GM19023 (cell line): ENCODE measurements around the gene RPP21.

Experiments
- ATAC-seq: cut with Tn5 transposase; IDR thresholded peaks from one replicate; pipeline ENCODE4 v1.9.1; 2021; ENCODE audit warnings: mild to moderate bottlenecking, moderate library complexity; ENCODE audit not compliant: unreplicated experiment

The RPP21 gene

DNA sequence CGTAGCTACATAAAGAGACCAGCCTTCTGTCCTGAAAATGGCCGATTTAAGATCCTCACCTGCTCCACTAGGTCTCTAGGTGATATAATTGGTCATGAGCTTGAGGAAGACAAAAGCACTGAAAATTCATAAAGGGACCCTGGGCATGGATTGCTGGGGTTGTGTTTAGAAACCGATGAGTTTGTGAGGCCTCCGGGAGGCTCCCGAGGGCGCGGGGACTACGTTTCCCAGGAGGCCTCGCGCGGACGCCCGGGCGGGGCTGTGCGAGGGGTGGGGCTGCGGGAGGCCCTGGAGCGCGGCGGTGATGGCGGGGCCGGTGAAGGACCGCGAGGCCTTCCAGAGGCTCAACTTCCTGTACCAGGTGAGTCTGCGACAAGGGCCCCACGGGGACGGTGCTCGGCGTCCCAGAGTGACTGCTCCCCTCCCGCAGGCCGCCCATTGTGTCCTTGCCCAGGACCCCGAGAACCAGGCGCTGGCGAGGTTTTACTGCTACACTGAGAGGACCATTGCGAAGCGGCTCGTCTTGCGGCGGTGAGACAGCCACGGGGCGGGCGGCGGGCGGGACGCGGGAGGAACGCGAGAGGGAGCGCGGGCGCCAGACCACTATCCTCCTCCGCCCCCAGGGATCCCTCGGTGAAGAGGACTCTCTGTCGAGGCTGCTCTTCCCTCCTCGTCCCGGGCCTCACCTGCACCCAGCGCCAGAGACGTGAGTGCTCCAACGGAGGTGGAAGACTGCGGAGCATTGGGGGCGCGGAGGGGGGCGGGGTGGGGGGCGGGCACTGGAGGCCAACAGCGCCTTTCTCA, at the start of gene RPP21:
Gene RPP21, plus strand, starts transcription at position 289 of the 804 bp plus-strand sequence. Its CDS starts 16 bp downstream, at position 305.
- ATAC-seq = peak; percentile 95

- no peak for ATAC-seq
Measured at GRCh38 chr6:30295837-30296236, 49.1 kb upstream of the RPP21 start.

- no peak for ATAC-seq
Measured at GRCh38 chr6:30304002-30304401, 41.0 kb upstream of the RPP21 start.

DNA sequence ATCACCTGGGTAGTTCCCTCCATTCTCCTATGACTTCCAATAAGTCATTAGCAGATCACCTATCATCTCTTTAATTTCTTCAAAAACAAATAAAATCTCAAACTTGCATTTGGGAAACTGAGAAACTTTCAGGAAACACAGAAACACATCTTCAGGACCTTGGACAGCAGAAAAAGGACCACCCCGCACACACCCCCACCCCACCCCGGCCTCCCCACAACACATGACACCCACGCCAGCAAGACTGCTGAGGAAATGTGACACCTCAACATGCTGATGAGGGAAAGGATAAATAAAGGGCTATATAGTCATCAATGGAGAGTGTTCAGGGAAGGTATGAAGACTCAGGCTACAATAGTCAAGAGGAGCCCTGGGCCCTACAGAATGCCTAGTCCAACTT, 33.9 kb upstream of the RPP21 start:
- ATAC-seq = no peak

DNA sequence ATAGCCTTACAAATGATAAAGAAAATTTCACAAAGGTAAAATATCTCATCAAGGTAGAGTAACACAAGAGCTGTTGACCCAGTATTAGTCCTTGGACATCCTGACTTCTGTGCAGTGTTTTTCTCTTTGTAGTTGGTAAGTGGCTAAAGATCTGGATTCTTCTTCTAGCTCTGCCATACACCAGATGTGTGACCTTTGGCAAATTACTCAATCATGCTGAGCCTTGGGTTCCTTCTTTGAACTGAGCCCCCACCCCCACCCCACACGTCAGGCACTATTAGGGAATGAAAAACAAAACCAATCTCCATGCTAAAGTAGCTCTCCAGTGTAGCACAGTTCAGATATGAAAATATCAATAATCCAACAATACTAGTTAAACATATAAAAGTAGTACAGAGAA, 33.3 kb upstream of the RPP21 start:
- ATAC-seq = no peak

DNA sequence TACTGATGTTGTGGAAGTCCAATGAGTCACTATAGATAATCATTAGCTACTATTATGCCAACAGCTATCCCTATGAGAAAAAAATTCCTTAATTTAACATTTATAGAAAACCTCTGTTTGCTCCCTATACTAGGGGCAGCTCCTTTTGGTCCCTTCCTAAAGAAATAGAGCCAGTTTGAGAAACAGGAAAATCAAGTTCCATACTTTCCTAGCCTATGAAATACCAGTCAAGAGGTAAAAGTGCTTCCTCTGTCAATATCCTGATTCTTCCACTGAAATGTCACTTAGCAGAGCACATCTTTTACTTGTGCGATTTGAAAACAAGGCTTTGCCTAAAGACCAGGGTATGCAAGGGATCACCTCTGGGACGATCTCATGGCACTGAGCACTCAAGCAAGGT, 32.7 kb upstream of the RPP21 start:
- no peak for ATAC-seq

DNA sequence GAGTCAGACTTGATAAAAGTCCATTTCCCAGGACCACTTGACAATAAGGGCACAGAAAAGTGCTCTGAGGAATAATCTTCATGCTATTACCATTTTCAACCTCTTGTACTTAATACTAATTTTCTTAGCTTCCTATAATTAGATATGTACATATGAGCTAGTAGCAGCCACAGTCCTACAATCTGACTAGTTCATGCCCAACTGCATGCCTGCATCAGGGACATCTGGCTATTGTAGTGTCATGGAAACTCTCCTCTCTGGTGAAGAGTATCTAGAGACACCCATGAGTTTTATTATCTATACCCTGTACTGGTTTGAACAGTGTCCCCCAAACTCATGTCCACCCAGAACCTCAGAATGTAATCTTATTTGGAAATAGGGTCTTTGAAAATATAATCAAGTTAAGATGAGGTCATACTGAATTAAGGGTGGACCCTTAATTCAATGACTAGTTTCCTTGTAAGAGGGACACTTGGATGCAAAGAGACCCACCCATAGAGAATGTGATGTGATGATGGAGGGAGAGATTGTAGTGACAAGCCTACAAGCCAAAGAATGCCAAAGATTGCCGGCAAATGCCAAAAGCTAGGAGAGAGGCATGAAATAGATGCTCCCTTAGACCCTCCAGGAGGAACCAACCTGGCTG, 32.2 kb upstream of the RPP21 start:
- ATAC-seq = no peak

DNA sequence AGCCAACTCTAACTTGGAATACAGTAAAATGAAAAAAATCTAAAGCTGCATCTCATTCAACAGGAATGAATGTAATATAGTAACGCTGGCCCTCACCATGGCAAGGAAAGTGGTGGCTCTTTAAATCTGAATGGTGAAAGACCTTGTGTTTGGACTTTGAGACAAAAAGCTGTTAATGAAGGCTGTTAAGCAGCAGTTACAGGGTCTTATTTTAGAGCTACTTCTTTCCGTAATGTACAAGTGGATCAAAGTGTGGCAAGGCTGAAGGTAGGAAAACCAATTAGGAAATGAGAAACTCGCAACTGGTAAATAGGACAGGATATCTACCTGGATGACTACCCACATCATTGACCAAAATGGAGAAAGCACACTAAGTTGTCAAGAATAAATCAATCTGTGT, 29.8 kb upstream of the RPP21 start:
- no peak for ATAC-seq

DNA sequence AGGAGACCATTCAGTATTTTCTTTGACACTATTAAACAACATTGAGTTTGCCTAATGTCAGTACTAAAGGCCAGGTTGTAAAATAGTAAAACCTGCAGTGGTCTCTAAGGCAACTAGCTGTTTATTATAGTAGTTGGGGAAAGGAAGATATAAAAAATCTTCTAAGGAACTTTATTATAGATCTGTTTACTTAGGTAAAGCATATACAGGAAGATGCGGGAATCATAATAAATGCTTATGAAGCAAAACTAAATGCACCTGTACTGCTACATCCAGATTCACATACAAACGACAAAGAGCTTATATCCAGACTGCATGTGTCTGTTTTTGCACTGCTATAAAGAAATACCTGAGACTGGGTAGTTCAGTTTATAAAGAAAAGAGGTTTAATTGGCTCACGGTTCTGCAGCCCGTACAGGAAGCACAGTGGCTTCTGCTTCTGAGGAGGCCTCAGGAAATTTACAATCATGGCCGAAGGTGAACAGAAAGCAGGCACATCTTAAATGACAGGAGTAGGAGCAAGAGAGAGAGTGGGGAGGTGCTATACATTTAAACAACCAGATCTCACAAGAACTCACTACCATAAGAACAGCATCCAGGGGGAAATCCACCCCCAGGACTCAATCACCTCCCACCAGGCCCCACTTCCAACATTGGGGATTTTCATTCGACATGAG, 26.9 kb upstream of the RPP21 start:
- no peak for ATAC-seq

DNA sequence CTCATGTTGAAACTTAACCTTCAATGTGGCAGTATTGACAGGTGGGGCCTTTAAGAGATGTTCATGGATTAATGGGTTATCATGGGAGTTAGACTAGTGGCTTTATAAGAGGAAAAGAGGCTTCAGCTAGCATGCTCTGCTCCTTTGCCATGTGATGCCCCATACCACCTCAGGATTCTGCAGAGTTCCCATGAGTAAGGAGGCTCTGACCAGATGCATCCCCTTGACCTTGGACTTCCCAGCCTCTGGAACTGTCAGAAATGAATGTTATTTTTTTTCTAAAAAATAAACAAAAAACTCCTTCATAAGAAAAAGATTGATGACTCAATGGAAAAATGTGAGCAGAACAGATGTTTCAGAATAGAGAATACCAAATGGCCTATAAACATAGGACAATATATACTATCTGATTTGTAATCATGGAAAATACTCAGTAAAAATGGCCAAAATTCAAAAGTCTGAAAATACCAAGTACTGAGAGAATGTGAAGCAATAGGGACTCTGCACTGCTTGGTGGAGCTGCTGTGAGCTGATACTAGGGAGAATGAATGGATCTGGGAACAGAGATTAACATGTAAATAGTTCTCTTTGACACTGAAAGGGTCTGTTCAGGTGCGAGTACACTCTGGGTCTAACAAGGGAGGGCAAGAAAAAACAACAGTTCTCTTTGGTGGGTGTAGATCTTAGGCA, 25.7 kb upstream of the RPP21 start:
- no peak for ATAC-seq

GRCh38 chr6:30321692-30322388, 23.1 kb upstream of the RPP21 start:
- no peak for ATAC-seq

GRCh38 chr6:30322527-30323501, 22.1 kb upstream of the RPP21 start:
- no peak for ATAC-seq

DNA sequence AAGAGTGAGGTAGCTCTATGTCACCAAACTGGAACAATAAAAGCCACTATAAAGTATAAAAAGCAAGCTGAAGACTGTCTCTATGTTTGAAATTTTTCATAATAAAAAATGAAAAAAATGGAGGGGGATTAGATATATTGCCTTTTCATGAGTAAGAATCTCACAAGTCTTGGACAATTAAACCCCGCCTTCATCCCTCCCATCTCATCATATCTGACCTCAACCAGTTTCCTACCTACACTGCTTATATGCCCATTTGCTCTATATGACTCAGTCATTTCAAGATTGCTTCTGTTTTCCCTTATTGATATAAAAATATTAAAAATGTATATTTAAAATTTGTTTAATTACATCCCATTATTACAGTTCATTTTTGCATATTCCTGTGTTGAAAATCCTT, 21.1 kb upstream of the RPP21 start:
- no peak for ATAC-seq

- ATAC-seq = peak; percentile 24
Measured at GRCh38 chr6:30325150-30325872, 19.6 kb upstream of the RPP21 start.

DNA sequence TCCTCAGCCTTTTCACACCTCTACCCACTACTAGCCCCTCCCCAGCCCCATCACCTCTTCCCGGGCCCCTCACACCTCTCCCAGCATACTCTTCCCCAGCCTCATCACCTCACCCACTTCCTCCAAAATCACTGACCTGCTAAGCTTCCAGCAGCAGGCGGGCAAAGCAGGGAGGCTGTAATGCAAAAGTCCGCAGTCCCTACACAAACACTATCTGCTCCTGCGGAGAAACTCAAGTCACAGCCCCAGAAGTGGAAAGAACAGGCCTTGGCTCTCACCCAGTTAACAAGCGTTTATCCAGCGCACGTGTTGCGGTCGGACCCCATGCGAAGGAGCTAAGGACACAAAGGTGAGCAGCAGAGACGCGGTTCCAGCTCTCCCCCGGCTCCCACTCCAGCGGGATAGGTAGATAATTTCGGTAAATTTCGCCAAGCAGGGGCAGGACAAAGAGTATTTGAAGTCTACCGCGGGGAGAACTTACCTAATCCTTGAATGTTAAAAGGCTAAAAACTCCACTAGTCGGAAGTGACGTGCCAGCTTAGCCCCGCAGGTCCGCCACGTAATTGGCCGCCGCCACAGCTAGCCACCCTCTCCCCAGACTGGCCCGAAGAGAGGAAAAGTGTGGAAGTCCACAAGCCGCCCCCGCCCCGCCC, 19.0 kb upstream of the RPP21 start:
- ATAC-seq = peak; percentile 43

DNA sequence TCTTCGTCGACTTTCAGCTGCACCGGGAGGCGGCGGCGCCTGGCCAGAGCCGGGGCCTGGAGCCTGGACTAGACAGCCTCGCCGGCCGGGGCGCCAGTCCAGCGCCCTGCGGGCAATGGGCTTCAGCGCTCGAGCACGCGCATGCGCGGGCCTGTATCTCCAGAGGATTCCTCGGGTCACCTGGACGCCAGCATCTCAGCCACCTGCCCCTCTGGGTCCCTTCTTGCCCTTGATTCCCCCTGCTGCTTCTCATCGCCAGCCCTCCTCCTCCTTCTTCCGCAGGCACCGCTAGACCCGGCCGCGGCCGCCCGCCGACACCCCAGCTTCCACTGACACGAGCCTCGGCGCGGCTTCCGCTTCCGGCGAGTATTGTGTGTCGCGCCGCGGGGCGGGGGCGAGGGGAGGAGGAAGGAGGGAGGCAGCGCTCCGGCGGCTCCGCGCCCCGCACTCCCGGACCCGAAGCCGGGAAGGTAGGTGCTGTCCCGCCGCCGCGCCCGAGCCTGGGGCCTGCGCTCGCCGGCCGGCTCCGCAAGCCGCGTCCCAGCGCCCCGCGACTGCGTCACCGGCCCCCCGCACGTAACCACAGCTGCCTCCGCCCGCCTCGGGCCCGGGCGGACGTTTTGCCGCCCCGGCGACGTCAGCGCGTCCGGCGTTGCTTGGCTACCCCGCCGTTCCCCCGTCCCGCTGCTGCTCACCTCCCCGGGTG, 18.3 kb upstream of the RPP21 start, which contains the start of gene TRIM39:
Gene TRIM39, plus strand, starts transcription at position 402 of the 706 bp plus-strand sequence. CDS start 2,391 bp downstream, outside the sequence.
- peak; percentile 78 for ATAC-seq

DNA sequence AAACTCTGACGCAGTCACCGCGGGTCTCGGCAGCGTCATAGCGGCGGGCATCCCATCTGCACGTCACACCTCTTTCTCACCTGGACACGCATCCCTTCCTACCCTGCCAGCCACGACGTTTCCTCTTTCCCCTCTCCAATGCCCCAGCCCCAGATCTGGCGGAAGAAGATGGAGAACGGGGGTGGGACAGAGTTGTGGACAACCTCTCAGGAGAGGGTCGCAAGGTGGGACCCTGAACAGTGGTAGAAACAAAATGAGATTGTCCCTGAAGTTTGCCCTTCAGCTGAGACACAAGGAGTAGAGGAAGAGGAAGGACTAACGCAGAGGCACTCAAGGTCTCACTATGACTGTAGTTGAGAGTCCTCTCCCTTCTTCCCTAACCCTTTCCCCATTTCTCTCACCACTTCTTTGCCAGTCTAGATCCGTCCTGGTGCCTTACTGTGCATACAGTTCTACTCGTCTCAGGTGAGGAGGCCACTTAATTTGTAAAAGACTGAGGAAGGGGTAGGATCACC, 17.7 kb upstream of the RPP21 start:
- no peak for ATAC-seq
